Kidney (tissue), 14 donors: Measurements from ENCODE around the gene WIPF1. TPM values are rescaled to one million over a fixed set of nuclear protein-coding genes. Genes with fewer than 3 reads are reported as not detected.
A peak's percentile ranks its signal among the peaks of the same experiment; 100 is the strongest.

Experiments
- DNase-seq, 5 donors: peaks; one replicate each; pipeline ENCODE4 v3.0.0-alpha.2; 2013 to 2020
- FAIRE-seq: peaks from 2 replicates; lab custom pipeline; 2012; peaks lifted over from hg19 to GRCh38; lab: Jason Lieb, UNC
- H3K27ac ChIP-seq, 2 donors: one replicate each; pipeline ENCODE4 v1.7.0; 2013; ENCODE audit warnings: low read depth in 2 of 2, low read length in 2 of 2, inconsistent platforms in 1 of 2
- H3K27me3 ChIP-seq: one replicate; pipeline ENCODE4 v1.7.1; 2013; ENCODE audit warnings: low read length, inconsistent platforms; ENCODE audit not compliant: control insufficient read depth, insufficient read depth
- H3K36me3 ChIP-seq, 3 donors: one replicate each; pipeline versions ENCODE4 v1.7.0 to v1.7.1; 2013; ENCODE audit warnings: low read length in 3 of 3, control low read depth in 1 of 3, inconsistent platforms in 1 of 3; ENCODE audit not compliant: insufficient read depth in 3 of 3, control insufficient read depth in 2 of 3
- H3K4me1 ChIP-seq, 3 donors: one replicate each; pipeline versions ENCODE4 v1.7.0 to v1.7.1; 2013; ENCODE audit warnings: low read length in 3 of 3, inconsistent platforms in 1 of 3, low read depth in 1 of 3; ENCODE audit not compliant: control insufficient read depth in 2 of 3, insufficient read depth in 2 of 3
- H3K4me3 ChIP-seq, 3 donors: one replicate each; pipeline versions ENCODE4 v1.7.0 to v1.8.1; 2013; ENCODE audit warnings: low read length in 3 of 3, control low read depth in 1 of 3, inconsistent platforms in 1 of 3
- H3K9ac ChIP-seq, 3 donors: one replicate each; pipeline versions ENCODE4 v1.7.0 to v1.7.1; 2013; ENCODE audit warnings: low read length in 3 of 3, control low read depth in 1 of 3, inconsistent platforms in 1 of 3
- H3K9me3 ChIP-seq, 3 donors: one replicate each; pipeline versions ENCODE4 v1.7.0 to v1.7.1; 2013; ENCODE audit warnings: low read length in 3 of 3, control low read depth in 1 of 3, inconsistent platforms in 1 of 3; ENCODE audit not compliant: control insufficient read depth in 2 of 3, insufficient read depth in 1 of 3
- intact Hi-C: fragments of 100-400 bp; cut with DNase I; formaldehyde crosslinking; loops from one replicate; pipeline ENCODE4 v1.11.1; 2022
- polyA plus RNA-seq: library from polyadenylated mRNA; stranded (reverse); fragments of 350-450 nt; fragmentation: Illumina TruSeq; extraction: RNeasy Lipid Tissue Mini Kit (QIAGEN cat#74804); gene quantifications from one replicate; pipeline ENCODE4 v1.2.3, GENCODE V29; 2014; ENCODE audit warnings: low read depth, low replicate concordance; ENCODE audit not compliant: insufficient read depth
- total RNA-seq: library from RNA; stranded (reverse); fragmentation: NEBNext Ultra II Directional; extraction: Animal tissue kit (Norgen Biotek cat#: 25700); gene quantifications from one replicate; pipeline ENCODE4 v1.2.1, GENCODE V29; 2021
- TF ChIP-seq, protein P1 (sequence below): IDR thresholded peaks from 3 replicates; pipeline ENCODE4 v1.5.1; 2012; ENCODE audit warnings: mild to moderate bottlenecking, moderate library complexity, borderline replicate concordance; ENCODE audit not compliant: insufficient read depth; ENCODE audit errors: extremely low read depth
- donor health status: control.
- donor health status: control.
- donor health status: control.
- donor health status: control.
- donor health status: control.
- donor health status: DM: yes; HTN: yes; CAD: no.
- donor health status: Normal renal cell carcinoma (clear cell type).

WIPF1 gene
- total and polyA plus RNA-seq, 2 donors from 2014 or later, result 11.7 to 55.0 TPM

DNA sequence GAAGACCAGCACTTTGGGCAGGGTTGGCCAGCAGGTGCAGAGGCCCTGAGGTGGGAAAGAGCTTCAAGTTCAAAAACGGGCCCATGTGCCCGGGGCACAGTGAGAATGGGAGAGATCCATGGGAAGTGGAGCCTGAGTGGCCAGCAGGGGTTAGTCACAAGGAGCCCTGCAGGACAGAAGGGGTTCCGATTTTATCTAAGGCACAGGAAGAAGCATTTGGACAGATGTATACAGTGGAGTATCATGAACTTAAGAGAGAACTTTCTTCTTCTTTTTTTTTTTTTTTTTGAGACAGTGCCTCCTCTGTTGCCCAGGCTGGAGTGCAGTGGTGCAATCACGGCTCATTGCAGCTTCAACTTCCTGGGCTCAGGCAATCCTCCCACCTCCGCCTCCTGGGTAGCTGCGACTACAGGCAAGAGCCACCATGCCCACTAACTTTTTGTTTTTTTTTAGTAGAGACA is 24.0 kb downstream of the WIPF1 start:
- H3K36me3 ChIP-seq, result peaks cover 0 to 13% (median 8%) of the 10 kb centered on the region in 3 donors
- no peak overlapping the region for H3K27ac ChIP-seq
- H3K27me3 ChIP-seq, result no peaks in the 10 kb centered on the region
- intact Hi-C loops, result no loop called here
- H3K4me1 ChIP-seq, result no peaks in the 10 kb centered on the region
- no peak for FAIRE-seq
- H3K9ac ChIP-seq, result no peak overlapping the region
- no peak for DNase-seq
- no peaks in the 10 kb centered on the region for H3K9me3 ChIP-seq
- H3K4me3 ChIP-seq, result no peak overlapping the region
- TF ChIP-seq, protein P1, sequence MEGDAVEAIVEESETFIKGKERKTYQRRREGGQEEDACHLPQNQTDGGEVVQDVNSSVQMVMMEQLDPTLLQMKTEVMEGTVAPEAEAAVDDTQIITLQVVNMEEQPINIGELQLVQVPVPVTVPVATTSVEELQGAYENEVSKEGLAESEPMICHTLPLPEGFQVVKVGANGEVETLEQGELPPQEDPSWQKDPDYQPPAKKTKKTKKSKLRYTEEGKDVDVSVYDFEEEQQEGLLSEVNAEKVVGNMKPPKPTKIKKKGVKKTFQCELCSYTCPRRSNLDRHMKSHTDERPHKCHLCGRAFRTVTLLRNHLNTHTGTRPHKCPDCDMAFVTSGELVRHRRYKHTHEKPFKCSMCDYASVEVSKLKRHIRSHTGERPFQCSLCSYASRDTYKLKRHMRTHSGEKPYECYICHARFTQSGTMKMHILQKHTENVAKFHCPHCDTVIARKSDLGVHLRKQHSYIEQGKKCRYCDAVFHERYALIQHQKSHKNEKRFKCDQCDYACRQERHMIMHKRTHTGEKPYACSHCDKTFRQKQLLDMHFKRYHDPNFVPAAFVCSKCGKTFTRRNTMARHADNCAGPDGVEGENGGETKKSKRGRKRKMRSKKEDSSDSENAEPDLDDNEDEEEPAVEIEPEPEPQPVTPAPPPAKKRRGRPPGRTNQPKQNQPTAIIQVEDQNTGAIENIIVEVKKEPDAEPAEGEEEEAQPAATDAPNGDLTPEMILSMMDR, result no peak

DNA sequence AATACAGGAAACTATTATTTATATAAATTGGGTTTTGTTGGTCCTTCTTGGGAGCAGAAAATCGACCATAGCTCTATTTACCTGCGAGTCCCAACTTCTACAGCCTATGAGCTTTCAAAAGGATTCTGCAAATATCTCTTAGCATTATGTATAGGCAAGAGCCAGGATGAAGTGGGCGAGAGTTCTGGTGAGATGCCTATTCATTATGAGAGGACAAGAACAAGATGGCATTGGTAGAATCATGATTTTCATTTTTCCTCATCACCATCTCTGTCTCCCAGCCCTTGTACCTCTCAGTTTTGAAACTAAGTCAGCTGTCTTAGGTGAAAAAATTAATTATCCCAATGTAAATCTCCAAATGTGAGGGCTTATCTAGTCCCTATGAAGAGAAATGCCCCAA is 25.0 kb downstream of the WIPF1 start:
- no peak for DNase-seq
- TF ChIP-seq, protein P1, result no peak
- H3K9me3 ChIP-seq, result no peaks in the 10 kb centered on the region
- FAIRE-seq, result no peak
- peaks cover 0 to 13% (median 8%) of the 10 kb centered on the region in 3 donors for H3K36me3 ChIP-seq
- no peak overlapping the region for H3K27ac ChIP-seq
- intact Hi-C loops, result no loop called here
- no peak overlapping the region for H3K4me3 ChIP-seq
- H3K9ac ChIP-seq, result no peak overlapping the region
- no peaks in the 10 kb centered on the region for H3K27me3 ChIP-seq
- H3K4me1 ChIP-seq, result no peaks in the 10 kb centered on the region

DNA sequence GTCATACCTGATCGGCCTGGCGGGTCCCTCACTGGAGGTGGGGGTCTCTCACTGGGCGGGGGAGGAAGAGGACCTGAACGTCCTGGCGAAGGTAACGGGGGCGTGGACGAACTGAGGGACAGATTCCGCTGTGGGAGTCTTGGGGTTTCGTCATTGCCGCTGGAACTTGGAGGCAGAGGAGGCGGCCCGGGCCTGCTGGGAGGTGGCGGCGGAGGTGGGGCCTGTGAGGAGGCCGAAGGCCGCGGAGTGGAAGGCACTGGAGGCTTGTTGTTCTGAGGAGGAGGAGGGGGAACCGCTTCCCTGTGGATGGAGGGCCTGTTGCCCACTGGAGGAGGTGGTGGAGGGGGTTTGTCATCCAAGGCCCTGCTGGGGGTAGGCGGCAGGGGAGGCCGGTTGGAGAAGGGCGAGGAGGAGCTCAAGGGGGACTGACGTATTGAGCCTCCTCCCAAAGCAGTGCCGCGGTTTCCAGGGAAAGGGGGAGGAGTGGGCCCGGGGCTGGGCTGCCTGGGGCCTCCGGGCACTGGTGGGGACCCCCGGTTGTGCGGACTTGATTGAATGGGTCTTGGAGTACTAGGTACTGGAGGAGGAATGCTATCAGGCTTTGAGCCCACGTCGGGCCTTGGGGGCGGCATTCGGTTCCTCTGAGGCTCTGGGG is 25.8 kb downstream of the WIPF1 start:
- Histone ChIP-seq H3K27me3 (no peaks in the 10 kb centered on the region), H3K4me1 (no peaks in the 10 kb centered on the region), H3K4me3 (no peak overlapping the region), H3K27ac (no peak overlapping the region), H3K9me3 (no peaks in the 10 kb centered on the region), H3K9ac (no peak overlapping the region), H3K36me3 (peaks cover 0 to 20% (median 12%) of the 10 kb centered on the region in 3 donors)
- intact Hi-C loops, result no loop called here
- TF ChIP-seq, protein P1, result no peak
- DNase-seq (peak in 1 of 5 donors; percentile 71), FAIRE-seq (no peak)
